ENCODE data around the gene AAR2.

Gene AAR2

DNA sequence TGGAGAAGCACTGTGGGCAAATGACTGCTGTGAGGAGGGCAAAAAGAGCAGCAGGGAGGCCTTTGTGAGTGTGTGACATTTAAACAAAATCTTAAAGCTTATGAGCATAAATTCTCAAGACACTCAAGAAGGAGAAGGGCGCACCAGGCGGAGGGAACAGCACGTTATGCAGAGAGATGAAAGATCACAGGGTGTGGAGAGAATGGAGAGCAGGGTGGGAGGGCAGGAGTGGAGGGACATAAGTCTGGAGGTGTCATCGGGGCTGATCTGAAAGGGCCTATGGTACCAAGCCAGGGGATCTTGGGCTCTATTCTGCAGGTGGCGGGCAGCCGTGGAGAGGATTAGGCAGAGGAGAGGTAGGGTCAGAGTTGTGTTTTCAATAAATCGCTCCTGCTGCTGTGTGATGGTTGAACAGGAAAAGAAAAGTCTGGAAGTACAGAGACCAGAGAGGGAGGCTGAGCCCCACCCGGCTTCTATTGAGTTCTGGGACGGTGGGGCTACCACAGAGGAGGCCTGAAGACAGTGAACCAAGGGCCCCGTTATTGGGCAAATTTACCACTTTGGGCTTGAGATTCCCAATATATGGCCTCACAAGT is 45.6 kb downstream of the AAR2 start:
- no peak for DNase-seq

DNA sequence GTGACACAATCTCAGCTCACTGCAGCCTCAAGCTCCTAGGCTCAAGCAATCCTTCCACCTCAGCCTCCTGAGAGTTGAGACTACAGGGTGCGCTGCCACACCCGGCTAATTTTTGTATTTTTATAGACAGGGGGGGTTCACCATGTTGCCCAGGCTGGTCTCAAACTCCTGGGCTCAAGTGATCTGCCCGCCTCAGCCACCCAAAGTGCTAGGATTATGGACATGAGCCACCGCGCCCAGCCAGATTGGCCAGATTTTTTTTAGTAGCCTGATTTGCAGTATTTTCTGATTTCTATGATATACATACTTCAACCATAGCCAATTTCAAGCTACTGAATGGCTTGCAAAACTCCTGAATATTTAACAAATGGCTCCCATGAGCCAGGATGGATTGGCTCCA is 48.5 kb downstream of the AAR2 start:
- no peak for DNase-seq

DNA sequence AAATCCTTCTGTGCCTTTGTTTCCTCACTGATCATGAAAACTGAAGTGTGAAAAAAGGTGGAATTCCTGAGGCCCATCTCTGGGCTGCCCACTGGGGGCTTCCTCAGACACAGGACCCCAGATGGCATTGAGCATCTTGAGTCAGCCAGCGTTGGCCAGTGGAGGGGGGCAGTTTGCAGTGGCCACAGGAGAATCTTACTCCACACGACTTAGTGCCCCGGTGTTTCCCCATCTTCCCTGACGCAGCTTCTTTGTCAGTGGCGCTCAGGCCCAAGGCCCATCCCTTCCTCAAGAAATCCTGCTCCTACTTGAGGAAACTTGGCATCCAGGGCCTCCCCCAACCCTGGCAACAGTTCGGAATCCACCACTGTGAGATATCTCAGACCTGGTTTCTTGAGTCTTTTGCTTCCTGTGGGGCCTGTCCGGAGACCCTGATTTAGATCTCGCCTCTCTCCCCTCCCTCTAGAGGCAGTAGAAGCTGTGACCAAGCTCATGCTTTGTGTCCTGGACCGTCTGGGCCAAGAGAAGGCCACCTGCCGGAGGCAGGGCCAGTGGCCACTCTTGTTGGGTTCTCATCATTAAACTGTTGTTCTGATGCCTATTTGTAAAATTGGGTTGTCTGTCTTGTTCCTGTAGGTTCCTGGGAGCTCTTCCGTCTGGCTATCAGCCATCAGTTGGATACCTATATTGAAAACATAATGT is 49.6 kb downstream of the AAR2 start:
- DNase-seq: no peak

DNA sequence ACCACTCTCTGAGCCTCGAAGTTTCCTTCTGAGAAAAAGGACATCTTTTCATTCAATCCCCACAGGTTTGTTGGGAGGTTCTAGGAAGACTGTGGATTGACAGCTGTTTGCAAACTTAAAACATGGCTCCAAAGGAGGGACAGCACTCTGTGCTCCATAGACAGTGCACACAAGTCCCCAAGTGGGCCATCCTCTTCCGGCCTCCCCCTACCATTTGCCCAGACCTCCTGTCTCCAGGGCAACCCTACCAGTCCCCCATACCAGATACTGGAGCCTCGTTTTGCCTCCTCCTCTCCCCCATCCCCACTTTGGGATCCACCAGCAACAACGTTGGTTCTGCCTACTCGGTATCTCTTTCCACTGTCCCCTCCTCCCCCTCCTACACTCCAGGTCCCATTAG is 61.4 kb downstream of the AAR2 start:
- DNase-seq: no peak

GRCh38 chr20:36298061-36298460 is 61.8 kb downstream of the AAR2 start:
- DNase-seq: no peak

GRCh38 chr20:36298795-36299339 is 62.6 kb downstream of the AAR2 start:
- DNase-seq: no peak

- DNase-seq: no peak
Measured at GRCh38 chr20:36299459-36299858, 63.2 kb downstream of the AAR2 start.

GRCh38 chr20:36301359-36302119 is 65.3 kb downstream of the AAR2 start:
- no peak for DNase-seq

DNA sequence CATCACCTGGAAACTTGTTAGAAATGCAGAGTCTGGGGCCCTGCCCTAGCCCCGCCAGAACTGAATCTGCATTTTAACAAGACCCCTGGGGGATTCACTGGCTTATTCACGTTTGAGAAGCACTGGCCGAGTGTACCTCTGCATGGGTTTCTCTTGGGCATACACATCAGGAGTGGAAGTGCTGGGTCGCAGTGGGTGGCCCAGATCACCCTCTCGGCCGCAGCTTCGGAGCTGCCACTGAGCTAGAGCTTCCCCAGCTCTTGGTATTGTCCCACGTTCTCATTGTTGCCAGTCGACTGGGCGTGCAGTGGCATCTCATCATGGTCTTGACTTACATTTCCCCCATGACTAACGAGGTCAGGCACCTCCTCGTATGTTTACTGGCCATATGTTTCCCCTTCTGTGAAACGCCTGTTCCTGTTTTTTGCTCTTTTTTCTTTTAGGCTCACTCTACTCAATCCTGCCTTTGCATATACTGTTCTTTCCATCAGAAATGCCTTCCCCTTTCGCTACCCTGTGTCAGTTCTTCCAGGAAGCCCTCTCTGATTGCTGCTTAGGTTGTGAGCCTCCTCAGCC is 66.8 kb downstream of the AAR2 start:
- no peak for DNase-seq

DNA sequence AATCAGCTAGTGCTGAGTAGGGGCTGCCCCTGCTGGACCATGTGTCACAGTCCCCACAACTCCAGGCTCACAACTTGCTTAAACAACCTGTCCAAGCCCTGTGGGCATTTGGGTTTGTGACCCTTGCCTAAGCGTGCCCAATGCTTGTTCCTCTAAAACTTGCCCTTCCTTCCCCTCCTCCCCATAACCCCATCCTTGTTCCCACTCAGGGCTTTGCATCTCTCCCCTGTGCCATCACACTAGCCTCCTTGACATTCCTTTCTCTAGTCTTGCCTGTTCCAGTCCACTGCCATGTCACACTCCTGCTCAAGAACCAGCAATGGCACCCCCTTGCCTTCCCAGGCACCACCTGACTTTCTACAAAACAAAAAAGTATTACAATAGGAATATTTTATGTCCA is 67.6 kb downstream of the AAR2 start:
- DNase-seq: no peak

- DNase-seq: no peak
Measured at GRCh38 chr20:36304786-36305495, 68.7 kb downstream of the AAR2 start.

GRCh38 chr20:36305602-36306551 is 69.6 kb downstream of the AAR2 start, which contains the start of gene DLGAP4:
Gene DLGAP4 (plus strand): TSS chr20:36306339. CDS start chr20:36431718, 125,379 bp downstream.
- no peak for DNase-seq

Measured in COR-L47 (cell line).